Measurements from ENCODE around the gene IRAG1. TPM values are rescaled to one million over a fixed set of nuclear protein-coding genes. Genes with fewer than 3 reads are reported as not detected.

The IRAG1 gene
- total RNA-seq, 2 donors from 2014 or later: 3.5 to 18.7 TPM

GRCh38 chr11:10673501-10674062, 20.0 kb downstream of the IRAG1 start:
- Histone ChIP-seq H3K27me3 (no peaks in the 10 kb centered on the region), H3K9ac (ENCODE audit: low read depth in 2 of 2, low read length in 2 of 2) (no peak overlapping the region), H3K36me3 (no peaks in the 10 kb centered on the region), H3K4me3 (no peak overlapping the region), H3K27ac (no peak overlapping the region), H3K4me1 (peaks cover 5% of the 10 kb centered on the region), H3K9me3 (no peaks in the 10 kb centered on the region)
- no peak for DNase-seq
- intact Hi-C loops (cut with DNase I): no loop called here
- TF ChIP-seq CTCF (IDR thresholded peaks at IDR 0.05): no peak

- no peak for TF ChIP-seq CTCF (IDR thresholded peaks at IDR 0.05)
- no peak overlapping the region for H3K4me3 ChIP-seq
- no peaks in the 10 kb centered on the region for H3K36me3 ChIP-seq
- intact Hi-C loops (cut with DNase I): no loop called here
- no peaks in the 10 kb centered on the region for H3K9me3 ChIP-seq
- peaks cover 5% of the 10 kb centered on the region for H3K4me1 ChIP-seq
- no peak for DNase-seq
- peak overlapping the region; percentile 8 for H3K27ac ChIP-seq
- no peaks in the 10 kb centered on the region for H3K27me3 ChIP-seq
- peak overlapping the region in 1 of 2 donors; percentile 21 for H3K9ac ChIP-seq (ENCODE audit: low read depth in 2 of 2, low read length in 2 of 2)
Measured at GRCh38 chr11:10670099-10670498, 23.5 kb downstream of the IRAG1 start.

GRCh38 chr11:10669258-10670033, 24.1 kb downstream of the IRAG1 start:
- no peak for DNase-seq
- Histone ChIP-seq H3K27me3 (no peaks in the 10 kb centered on the region), H3K9me3 (no peaks in the 10 kb centered on the region), H3K27ac (peak overlapping the region; percentile 37), H3K9ac (ENCODE audit: low read depth in 2 of 2, low read length in 2 of 2) (peak overlapping the region in 1 of 2 donors; percentile 21), H3K4me1 (peaks cover 4% of the 10 kb centered on the region), H3K36me3 (no peaks in the 10 kb centered on the region), H3K4me3 (no peak overlapping the region)
- no peak for TF ChIP-seq CTCF (IDR thresholded peaks at IDR 0.05)
- intact Hi-C loops (cut with DNase I): no loop called here

GRCh38 chr11:10667521-10667885, 26.1 kb downstream of the IRAG1 start:
- Histone ChIP-seq H3K9me3 (no peaks in the 10 kb centered on the region), H3K27me3 (no peaks in the 10 kb centered on the region), H3K4me3 (no peak overlapping the region), H3K4me1 (no peaks in the 10 kb centered on the region), H3K27ac (no peak overlapping the region), H3K36me3 (no peaks in the 10 kb centered on the region), H3K9ac (ENCODE audit: low read depth in 2 of 2, low read length in 2 of 2) (no peak overlapping the region)
- no peak for TF ChIP-seq CTCF (IDR thresholded peaks at IDR 0.05)
- no peak for DNase-seq
- intact Hi-C loops (cut with DNase I): no loop called here

GRCh38 chr11:10666556-10667520, 26.7 kb downstream of the IRAG1 start:
- TF ChIP-seq CTCF (IDR thresholded peaks at IDR 0.05): no peak
- no peaks in the 10 kb centered on the region for H3K4me1 ChIP-seq

More at GRCh38 chr11:10666556-10667520, 26.7 kb downstream of the IRAG1 start:
- no peak overlapping the region for H3K27ac ChIP-seq
- DNase-seq: no peak
- no peaks in the 10 kb centered on the region for H3K27me3 ChIP-seq
- no peak overlapping the region for H3K4me3 ChIP-seq
- intact Hi-C loops (cut with DNase I): no loop called here
- H3K9me3 ChIP-seq: no peaks in the 10 kb centered on the region
- peak overlapping the region in 1 of 2 donors; percentile 15 for H3K9ac ChIP-seq (ENCODE audit: low read depth in 2 of 2, low read length in 2 of 2)
- H3K36me3 ChIP-seq: no peaks in the 10 kb centered on the region
